GM19395 (cell line): ENCODE data around the gene LRWD1.
A peak's percentile ranks its signal among the peaks of the same experiment; 100 is the strongest.
"Not testable (repeated sequence)": the region's sequence is repeated elsewhere in the genome, so short reads cannot be mapped to it uniquely, and the experiment has no call there.

Experiments
- ATAC-seq: cut with Tn5 transposase; IDR thresholded peaks from one replicate; pipeline ENCODE4 v1.9.1; 2021; ENCODE audit warnings: mild to moderate bottlenecking, moderate library complexity; ENCODE audit not compliant: unreplicated experiment

The LRWD1 gene

GRCh38 chr7:102467581-102468477 is 3.0 kb downstream of the LRWD1 start:
- no peak for ATAC-seq

GRCh38 chr7:102468478-102469350 is 3.9 kb downstream of the LRWD1 start:
- ATAC-seq = no peak

GRCh38 chr7:102469351-102469971 is 4.7 kb downstream of the LRWD1 start:
- no peak for ATAC-seq

GRCh38 chr7:102469972-102470825 is 5.4 kb downstream of the LRWD1 start:
- no peak for ATAC-seq

- no peak for ATAC-seq
These were observed 7.0 kb downstream of the LRWD1 start for GRCh38 chr7:102471791-102472125.

- no peak for ATAC-seq
These were observed 7.6 kb downstream of the LRWD1 start for GRCh38 chr7:102472126-102473041.

GRCh38 chr7:102473271-102473991 is 8.6 kb downstream of the LRWD1 start:
- ATAC-seq = no peak

- ATAC-seq = not testable (repeated sequence)
These were observed 9.3 kb downstream of the LRWD1 start for GRCh38 chr7:102474116-102474515.

- ATAC-seq = not testable (repeated sequence)
These were observed 10.1 kb downstream of the LRWD1 start for GRCh38 chr7:102474736-102475435.

GRCh38 chr7:102478314-102479208 is 13.8 kb downstream of the LRWD1 start, which contains the start of gene POLR2J:
Gene POLR2J, minus strand, starts transcription at chr7:102478922. Its CDS starts 62 bp downstream, at chr7:102478860.
- ATAC-seq = peak; percentile 87

- peak; percentile 36 for ATAC-seq
These were observed 14.4 kb downstream of the LRWD1 start for GRCh38 chr7:102479209-102479584.

- ATAC-seq = not testable (repeated sequence)
These were observed 15.3 kb downstream of the LRWD1 start for GRCh38 chr7:102479982-102480637.

- not testable (repeated sequence) for ATAC-seq
These were observed 17.2 kb downstream of the LRWD1 start for GRCh38 chr7:102481962-102482361.

- ATAC-seq = not testable (repeated sequence)
These were observed 19.5 kb downstream of the LRWD1 start for GRCh38 chr7:102484317-102484716.

- ATAC-seq = not testable (repeated sequence)
These were observed 25.8 kb downstream of the LRWD1 start for GRCh38 chr7:102490529-102491075.
